Activated B cell treated with CpG ODN at 0.5 μM for 24 hours (primary cell): ENCODE data around the gene BSCL2. TPM values are rescaled to one million over a fixed set of nuclear protein-coding genes. Genes with fewer than 3 reads are reported as not detected.
A peak's percentile ranks its signal among the peaks of the same experiment; 100 is the strongest.

ENCODE experiments used
- ATAC-seq: fragments of 200-7000 bp; cut with Tn5 transposase; one replicate; pipeline ENCODE4 v1.10.0; 2021; ENCODE audit warnings: low read depth, mild to moderate bottlenecking, moderate library complexity
- CTCF ChIA-PET: fragments of 350-600 bp; sonication (Branson Sonifier 250); formaldehyde crosslinking; loops from one replicate; lab custom pipeline; 2021; ENCODE audit warnings: antibody characterized with exemption; lab: Charles Lee
- POLR2A ChIA-PET: fragments of 350-600 bp; sonication (Branson Sonifier 250); formaldehyde crosslinking; loops from one replicate; lab custom pipeline; 2021; ENCODE audit warnings: antibody characterized with exemption; lab: Charles Lee
- DNase-seq: peaks from one replicate; pipeline ENCODE4 v3.0.0; 2022
- H3K27ac Mint-ChIP-seq: one replicate; pipeline ENCODE4 v1.8.0; 2020; ENCODE audit warnings: mixed read lengths
- H3K27me3 Mint-ChIP-seq: one replicate; pipeline ENCODE4 v1.8.0; 2021; ENCODE audit warnings: mixed read lengths
- H3K36me3 Mint-ChIP-seq: one replicate; pipeline ENCODE4 v1.8.0; 2021; ENCODE audit warnings: low read depth, mixed read lengths
- H3K4me1 Mint-ChIP-seq: one replicate; pipeline ENCODE4 v1.8.0; 2021; ENCODE audit warnings: mixed read lengths
- H3K4me3 Mint-ChIP-seq: one replicate; pipeline ENCODE4 v1.8.0; 2020; ENCODE audit warnings: mild to moderate bottlenecking, mixed read lengths
- H3K9me3 Mint-ChIP-seq: one replicate; pipeline ENCODE4 v1.8.0; 2020; ENCODE audit warnings: mixed read lengths
- CTCF ChIP-seq: fragments of 200-600 bp; IDR thresholded peaks from one replicate; pipeline ENCODE4 v1.8.0; 2022; ENCODE audit warnings: antibody characterized with exemption, mild to moderate bottlenecking
- intact Hi-C: fragments of 100-400 bp; cut with micrococcal nuclease; formaldehyde crosslinking; loops from one replicate; pipeline ENCODE4 v1.15.1; 2024
- total RNA-seq: library from RNA; stranded (reverse); gene quantifications from 2 replicates; pipeline ENCODE4 v1.2.3, GENCODE V29; 2022

Gene BSCL2
- total RNA-seq, 1 donor from 2014 or later, result 18.6 TPM

DNA sequence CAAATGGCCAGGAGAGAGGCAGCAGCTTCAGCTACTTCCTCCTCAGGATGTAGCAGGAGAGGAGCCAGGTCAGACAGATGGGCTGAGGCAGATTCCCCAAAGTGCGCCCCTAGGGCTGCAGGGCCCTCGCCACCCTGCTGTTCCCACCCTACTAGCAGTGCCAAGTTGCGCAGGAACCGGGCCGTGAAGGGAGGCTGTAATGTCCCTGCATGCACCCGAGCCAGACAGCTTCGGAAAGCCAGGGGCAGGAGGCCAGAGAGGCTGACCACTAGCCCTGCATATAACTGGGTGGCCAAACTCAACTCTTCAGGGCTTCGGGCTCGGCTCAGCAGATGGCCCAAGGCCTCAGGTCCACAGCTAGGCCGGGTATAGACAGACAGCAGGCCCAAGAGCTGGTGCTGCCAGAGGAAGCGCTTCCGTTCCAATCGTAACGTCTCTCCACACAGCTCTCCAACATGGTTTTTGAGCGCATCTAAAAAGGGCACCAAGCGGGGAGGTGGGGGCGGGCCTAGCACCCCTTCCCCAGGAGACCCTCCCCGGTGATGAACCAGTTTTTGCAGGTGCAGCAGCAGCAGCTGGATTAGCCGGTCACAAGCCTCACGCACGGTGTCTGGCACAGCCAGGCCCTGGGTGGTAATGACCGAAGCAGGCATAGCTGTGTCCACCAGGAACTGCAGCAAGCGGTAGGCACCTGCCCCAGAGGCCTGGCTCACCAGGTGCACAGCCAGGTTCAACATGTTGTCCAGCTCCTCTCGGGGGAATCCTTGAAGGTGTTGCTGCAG is 58.8 kb downstream of the BSCL2 start:
- no peak overlapping the region for H3K27ac Mint-ChIP-seq
- CTCF ChIA-PET, result interaction anchor here (1.2 kb wide), 1 partner anchor 27 kb away, joined by 3 read pairs; no protein-coding TSS in a partner anchor
- ATAC-seq (no peak), DNase-seq (no peak)
- H3K4me1 Mint-ChIP-seq, result peaks cover 43% of the 10 kb centered on the region
- no peaks in the 10 kb centered on the region for H3K9me3 Mint-ChIP-seq
- peaks cover 34% of the 10 kb centered on the region for H3K36me3 Mint-ChIP-seq
- no peak overlapping the region for H3K4me3 Mint-ChIP-seq
- intact Hi-C loops, result no loop called here
- POLR2A ChIA-PET, result interaction anchor here (0.6 to 5.8 kb wide), 8 partner anchors 10 to 203 kb away, joined by 3 to 130 read pairs (median 9); partner anchors contain the start of genes C11orf98, CSKMT, LBHD1 and STX5
- TF ChIP-seq CTCF, result no peak
- H3K27me3 Mint-ChIP-seq, result no peaks in the 10 kb centered on the region

- DNase-seq (no peak), ATAC-seq (no peak)
- H3K36me3 Mint-ChIP-seq, result peaks cover 38% of the 10 kb centered on the region
- H3K27me3 Mint-ChIP-seq, result no peaks in the 10 kb centered on the region
- intact Hi-C loops, result loop anchor here (2.0 kb wide), 2 partner anchors 17 to 35 kb away; partner anchors contain the start of genes C11orf98, CSKMT, EML3 and ROM1
- ChIA-PET POLR2A (interaction anchor here (0.6 to 5.8 kb wide), 7 partner anchors 10 to 203 kb away, joined by 3 to 130 read pairs (median 9); partner anchors contain the start of genes C11orf98, CSKMT, LBHD1 and TUT1), CTCF (no interaction called here)
- no peak for TF ChIP-seq CTCF
- H3K4me3 Mint-ChIP-seq, result no peak overlapping the region
- H3K27ac Mint-ChIP-seq, result no peak overlapping the region
- peaks cover 39% of the 10 kb centered on the region for H3K4me1 Mint-ChIP-seq
- no peaks in the 10 kb centered on the region for H3K9me3 Mint-ChIP-seq
Observed at GRCh38 chr11:62647609-62648005, 59.6 kb downstream of the BSCL2 start.

DNA sequence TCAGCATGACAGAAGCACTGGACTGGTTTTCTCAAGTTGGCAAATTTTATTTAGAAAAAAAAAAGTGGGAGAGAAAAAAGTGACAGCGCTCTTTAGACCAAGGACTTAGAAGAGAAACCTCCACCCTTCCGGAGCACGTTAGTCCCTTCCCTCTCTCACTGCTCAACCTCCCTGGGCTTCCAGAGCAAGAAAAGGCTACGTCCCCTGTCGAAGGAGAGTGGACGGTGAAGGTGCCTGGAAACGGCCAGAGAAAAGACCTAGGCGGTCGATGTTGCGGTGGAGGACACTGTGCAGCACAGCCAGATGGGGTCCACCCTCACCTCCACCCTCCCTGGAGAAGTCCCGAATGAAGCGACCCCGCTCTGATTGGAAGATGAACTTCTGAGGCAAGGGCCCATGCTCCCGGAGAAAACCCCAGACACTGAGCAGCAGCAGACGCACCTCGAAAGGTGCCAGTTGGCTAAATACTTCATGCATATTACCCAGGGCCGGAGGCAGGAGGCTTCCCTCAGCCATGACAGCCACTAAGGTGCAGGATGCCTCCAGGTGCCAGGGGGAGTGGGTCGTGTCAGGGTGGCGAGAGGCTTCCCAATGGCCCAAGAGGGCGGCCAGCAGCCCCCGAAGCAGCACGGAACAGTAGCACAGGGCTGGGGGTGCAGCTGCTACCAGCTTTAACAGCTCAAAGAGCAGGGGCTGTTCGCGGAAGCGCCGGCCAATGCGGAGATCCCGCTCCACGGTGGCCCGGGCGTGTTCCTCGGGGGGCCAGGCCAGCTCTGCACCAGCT is 60.2 kb downstream of the BSCL2 start:
- no peaks in the 10 kb centered on the region for H3K9me3 Mint-ChIP-seq
- TF ChIP-seq CTCF, result no peak
- H3K4me3 Mint-ChIP-seq, result peak overlapping the region; percentile 93
- no peak for ATAC-seq
- intact Hi-C loops, result loop anchor here (1.0 to 2.0 kb wide), 8 partner anchors 18 to 209 kb away; partner anchors contain the start of genes C11orf98, CSKMT, EML3 and HNRNPUL2
- H3K36me3 Mint-ChIP-seq, result peaks cover 36% of the 10 kb centered on the region
- no peak for DNase-seq
- ChIA-PET POLR2A (interaction anchor here (0.5 to 5.8 kb wide), 32 partner anchors 10 to 1242 kb away, joined by 3 to 130 read pairs (median 6); partner anchors contain the start of genes AHNAK, B3GAT3, C11orf98 and CSKMT), CTCF (interaction anchor here (0.9 to 1.4 kb wide), 3 partner anchors 9 to 222 kb away, joined by 3 read pairs; no protein-coding TSS in a partner anchor)
- peak overlapping the region; percentile 86 for H3K27ac Mint-ChIP-seq
- peaks cover 34% of the 10 kb centered on the region for H3K4me1 Mint-ChIP-seq
- no peaks in the 10 kb centered on the region for H3K27me3 Mint-ChIP-seq

- Mint-ChIP-seq H3K27ac (peak within 1 kb of the TSS; percentile 86), H3K36me3 (peaks cover 36% of the 10 kb centered on the region), H3K9me3 (no peaks in the 10 kb centered on the region), H3K27me3 (no peaks in the 10 kb centered on the region), H3K4me3 (peak within 1 kb of the TSS; percentile 93), H3K4me1 (peaks cover 34% of the 10 kb centered on the region)
- DNase-seq (peak; percentile 89), ATAC-seq (peak; percentile 99)
- POLR2A ChIA-PET, result interaction anchor here (0.5 to 5.8 kb wide), 38 partner anchors 8 to 1241 kb away, joined by 3 to 130 read pairs (median 4); partner anchors contain the start of genes AHNAK, B3GAT3, BSCL2 and C11orf98
- CTCF ChIA-PET, result interaction anchor here (0.9 to 1.4 kb wide), 3 partner anchors 9 to 221 kb away, joined by 3 read pairs; no protein-coding TSS in a partner anchor
- intact Hi-C loops, result loop anchor here (1.0 to 2.0 kb wide), 8 partner anchors 19 to 210 kb away; partner anchors contain the start of genes C11orf98, CSKMT, EML3 and HNRNPUL2
- no peak for TF ChIP-seq CTCF
Observed at GRCh38 chr11:62645946-62646824, 61.0 kb downstream of the BSCL2 start, which contains the start of gene GANAB. Gene GANAB (minus strand): TSS chr11:62646613. CDS start chr11:62646599, 14 bp downstream.
